ENCODE results near the gene RELN. TPM values are rescaled to one million over a fixed set of nuclear protein-coding genes. Genes with fewer than 3 reads are reported as not detected.

RELN gene
- total RNA-seq, 1 donor from 2014 or later, result 17.5 TPM

- H3K9me3 Mint-ChIP-seq, result no peaks in the 10 kb centered on the region
- H3K27ac Mint-ChIP-seq, result no peak overlapping the region
- no peak for TF ChIP-seq CTCF (conservative IDR thresholded peaks at IDR 0.05)
- no peak for DNase-seq (ENCODE audit: extremely low spot score, unreplicated experiment)
- H3K27me3 Mint-ChIP-seq, result no peaks in the 10 kb centered on the region
- no peaks in the 10 kb centered on the region for H3K36me3 Mint-ChIP-seq
- H3K4me3 Mint-ChIP-seq, result no peak overlapping the region
- peaks cover 5% of the 10 kb centered on the region for H3K4me1 Mint-ChIP-seq (ENCODE audit: unreplicated experiment)
Measured at GRCh38 chr7:103680161-103681144, 309.0 kb downstream of the RELN start.

GRCh38 chr7:103679151-103680132 is 310.0 kb downstream of the RELN start:
- Mint-ChIP-seq H3K4me3 (no peak overlapping the region), H3K27me3 (peaks cover 1% of the 10 kb centered on the region), H3K27ac (no peak overlapping the region), H3K9me3 (no peaks in the 10 kb centered on the region), H3K4me1 (ENCODE audit: unreplicated experiment) (peaks cover 5% of the 10 kb centered on the region), H3K36me3 (no peaks in the 10 kb centered on the region)
- no peak for DNase-seq (ENCODE audit: extremely low spot score, unreplicated experiment)
- no peak for TF ChIP-seq CTCF (conservative IDR thresholded peaks at IDR 0.05)

- Mint-ChIP-seq H3K9me3 (no peaks in the 10 kb centered on the region), H3K4me1 (ENCODE audit: unreplicated experiment) (no peaks in the 10 kb centered on the region), H3K27ac (no peak overlapping the region), H3K27me3 (peaks cover 2% of the 10 kb centered on the region), H3K36me3 (no peaks in the 10 kb centered on the region), H3K4me3 (no peak overlapping the region)
- no peak for TF ChIP-seq CTCF (conservative IDR thresholded peaks at IDR 0.05)
- DNase-seq (ENCODE audit: extremely low spot score, unreplicated experiment), result no peak
Measured at GRCh38 chr7:103668279-103668941, 321.0 kb downstream of the RELN start.

GRCh38 chr7:103666326-103666725 is 323.1 kb downstream of the RELN start:
- Mint-ChIP-seq H3K36me3 (no peaks in the 10 kb centered on the region), H3K4me1 (ENCODE audit: unreplicated experiment) (no peaks in the 10 kb centered on the region), H3K9me3 (no peaks in the 10 kb centered on the region), H3K4me3 (no peak overlapping the region), H3K27ac (no peak overlapping the region), H3K27me3 (no peaks in the 10 kb centered on the region)
- no peak for DNase-seq (ENCODE audit: extremely low spot score, unreplicated experiment)
- TF ChIP-seq CTCF (conservative IDR thresholded peaks at IDR 0.05), result no peak

GRCh38 chr7:103664577-103664976 is 324.9 kb downstream of the RELN start:
- TF ChIP-seq CTCF (conservative IDR thresholded peaks at IDR 0.05), result no peak
- H3K27me3 Mint-ChIP-seq, result no peaks in the 10 kb centered on the region
- H3K4me3 Mint-ChIP-seq, result no peak overlapping the region
- DNase-seq (ENCODE audit: extremely low spot score, unreplicated experiment), result no peak
- H3K4me1 Mint-ChIP-seq (ENCODE audit: unreplicated experiment), result no peaks in the 10 kb centered on the region
- no peaks in the 10 kb centered on the region for H3K9me3 Mint-ChIP-seq
- H3K36me3 Mint-ChIP-seq, result no peaks in the 10 kb centered on the region
- no peak overlapping the region for H3K27ac Mint-ChIP-seq

Data from type B pancreatic cell (in vitro differentiated cells).